22Rv1 (cell line): ENCODE results near the gene C1orf185.
A peak's percentile ranks its signal among the peaks of the same experiment; 100 is the strongest.
"Not testable (repeated sequence)": the region's sequence is repeated elsewhere in the genome, so short reads cannot be mapped to it uniquely, and the experiment has no call there.

Experiments used
- H3K27ac ChIP-seq: fragments of 450-650 bp; 2 replicates; pipeline ENCODE4 v1.5.1; 2017
- ZFX ChIP-seq: fragments of 450-650 bp; IDR thresholded peaks from 2 replicates; pipeline ENCODE4 v1.6.1; 2017; ENCODE audit warnings: antibody characterized with exemption, borderline replicate concordance
- TF ChIP-seq, protein P1 (sequence below): fragments of 450-650 bp; IDR thresholded peaks from 2 replicates; pipeline ENCODE4 v1.5.1; 2017; ENCODE audit warnings: mild to moderate bottlenecking

C1orf185 gene

DNA sequence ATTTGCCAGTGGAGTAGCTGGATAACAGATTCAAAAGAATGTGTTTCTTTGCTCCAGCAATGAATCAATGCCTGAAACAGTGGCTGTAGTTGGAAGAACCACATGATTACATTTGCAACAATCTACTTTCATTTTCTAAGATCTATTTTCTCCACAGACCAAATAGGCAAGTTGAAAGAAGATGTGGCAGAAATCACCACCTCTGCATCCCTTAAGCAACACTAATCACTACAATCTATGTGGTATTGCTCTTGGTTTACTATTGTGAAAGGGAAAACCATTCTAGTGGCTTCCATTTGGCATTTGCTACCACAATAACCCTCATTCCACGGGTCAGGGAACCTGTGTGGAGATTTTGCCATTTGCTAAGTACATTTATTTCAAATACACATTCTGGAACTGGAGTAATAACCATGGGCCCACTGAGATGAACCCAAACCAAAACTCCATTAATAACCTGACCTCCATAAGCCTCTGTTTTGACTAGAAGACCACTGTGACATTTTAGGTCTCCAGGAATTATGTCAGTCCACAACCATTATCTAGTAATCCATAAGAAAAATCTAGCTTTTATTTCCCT is 66.3 kb downstream of the C1orf185 start:
- no peak for TF ChIP-seq ZFX
- TF ChIP-seq, protein P1, sequence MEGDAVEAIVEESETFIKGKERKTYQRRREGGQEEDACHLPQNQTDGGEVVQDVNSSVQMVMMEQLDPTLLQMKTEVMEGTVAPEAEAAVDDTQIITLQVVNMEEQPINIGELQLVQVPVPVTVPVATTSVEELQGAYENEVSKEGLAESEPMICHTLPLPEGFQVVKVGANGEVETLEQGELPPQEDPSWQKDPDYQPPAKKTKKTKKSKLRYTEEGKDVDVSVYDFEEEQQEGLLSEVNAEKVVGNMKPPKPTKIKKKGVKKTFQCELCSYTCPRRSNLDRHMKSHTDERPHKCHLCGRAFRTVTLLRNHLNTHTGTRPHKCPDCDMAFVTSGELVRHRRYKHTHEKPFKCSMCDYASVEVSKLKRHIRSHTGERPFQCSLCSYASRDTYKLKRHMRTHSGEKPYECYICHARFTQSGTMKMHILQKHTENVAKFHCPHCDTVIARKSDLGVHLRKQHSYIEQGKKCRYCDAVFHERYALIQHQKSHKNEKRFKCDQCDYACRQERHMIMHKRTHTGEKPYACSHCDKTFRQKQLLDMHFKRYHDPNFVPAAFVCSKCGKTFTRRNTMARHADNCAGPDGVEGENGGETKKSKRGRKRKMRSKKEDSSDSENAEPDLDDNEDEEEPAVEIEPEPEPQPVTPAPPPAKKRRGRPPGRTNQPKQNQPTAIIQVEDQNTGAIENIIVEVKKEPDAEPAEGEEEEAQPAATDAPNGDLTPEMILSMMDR, result no peak
- H3K27ac ChIP-seq, result no peak overlapping the region

DNA sequence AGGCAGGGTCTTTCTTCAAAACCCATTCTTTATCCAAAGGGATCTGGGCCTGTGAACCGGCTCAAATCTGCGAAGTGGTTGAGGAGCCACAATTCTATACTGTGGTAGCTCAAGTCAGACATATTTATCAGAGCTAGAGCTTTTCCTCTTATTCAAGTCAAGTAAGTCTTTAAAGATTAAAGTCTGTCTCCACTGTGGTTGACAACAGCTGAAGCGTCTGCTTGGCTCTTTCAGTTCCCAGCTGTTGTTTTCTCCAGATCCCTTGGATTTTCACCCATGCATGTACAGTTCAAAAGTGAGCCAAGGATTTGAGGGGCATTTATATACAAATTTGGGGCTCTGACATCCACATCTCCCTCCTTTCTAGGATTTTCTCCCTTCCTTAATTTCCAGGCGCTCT is 66.9 kb downstream of the C1orf185 start:
- TF ChIP-seq ZFX, result no peak
- TF ChIP-seq, protein P1, result no peak
- H3K27ac ChIP-seq, result no peak overlapping the region

DNA sequence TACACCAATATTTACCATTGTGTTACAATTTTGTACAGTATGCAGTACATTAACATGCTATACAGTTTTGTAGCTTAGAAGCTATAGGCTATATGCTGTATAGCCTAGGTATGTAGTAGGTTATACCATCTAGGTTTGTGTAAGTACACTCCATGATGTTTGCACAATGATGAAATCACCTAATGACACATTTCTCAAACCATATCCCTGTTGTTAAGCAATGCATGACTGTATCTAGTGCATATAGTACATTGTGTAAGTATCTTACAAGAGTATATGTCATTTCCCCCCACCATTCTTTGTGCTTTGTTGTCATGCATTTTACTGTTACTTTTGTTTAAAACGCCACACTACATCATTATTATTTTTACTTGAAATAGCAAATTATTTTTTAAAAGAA is 68.3 kb downstream of the C1orf185 start:
- H3K27ac ChIP-seq, result no peak overlapping the region

DNA sequence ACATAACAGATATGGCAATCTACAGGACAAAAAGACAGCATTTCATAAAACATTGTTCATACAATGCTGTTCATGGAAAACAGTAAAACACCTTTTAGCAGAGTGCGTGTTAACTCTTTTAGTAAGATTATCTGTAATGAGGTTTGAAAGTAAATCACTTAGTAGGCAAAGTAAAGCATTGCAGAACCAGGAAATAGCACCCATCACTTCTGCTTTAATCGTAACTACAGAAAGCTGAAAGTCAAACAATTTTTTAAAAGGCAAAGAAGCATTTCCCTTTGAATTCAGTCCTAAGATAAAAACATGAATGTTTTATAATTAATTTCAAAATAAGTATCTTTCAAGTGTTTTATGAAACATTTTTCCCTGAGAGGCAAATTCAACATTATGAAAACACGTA is 70.8 kb downstream of the C1orf185 start:
- no peak overlapping the region for H3K27ac ChIP-seq
- TF ChIP-seq, protein P1, result no peak
- TF ChIP-seq ZFX, result no peak

More for the DNA sequence above, 68.3 kb downstream of the C1orf185 start:
- TF ChIP-seq, protein P1, result no peak
- TF ChIP-seq ZFX, result no peak

DNA sequence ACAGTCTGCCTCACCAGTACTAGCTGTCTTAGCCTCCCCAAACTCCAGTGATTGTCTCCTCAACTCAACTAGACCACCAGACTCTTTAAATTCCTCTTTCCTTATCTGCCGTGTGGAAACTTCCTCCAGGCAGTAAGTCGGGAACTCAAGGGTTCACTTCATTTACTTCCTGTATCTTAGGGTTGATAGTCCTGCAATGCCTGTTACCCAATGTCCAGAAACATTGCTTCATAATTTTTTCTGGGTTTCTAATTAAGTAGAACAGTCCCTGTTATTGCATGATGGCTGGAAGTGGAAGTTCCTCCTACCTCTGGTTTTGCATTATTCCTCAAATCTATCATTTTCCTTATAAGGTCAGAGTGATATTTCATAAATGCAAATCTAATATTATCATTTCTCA is 73.2 kb downstream of the C1orf185 start:
- TF ChIP-seq, protein P1, result no peak
- H3K27ac ChIP-seq, result no peak overlapping the region

DNA sequence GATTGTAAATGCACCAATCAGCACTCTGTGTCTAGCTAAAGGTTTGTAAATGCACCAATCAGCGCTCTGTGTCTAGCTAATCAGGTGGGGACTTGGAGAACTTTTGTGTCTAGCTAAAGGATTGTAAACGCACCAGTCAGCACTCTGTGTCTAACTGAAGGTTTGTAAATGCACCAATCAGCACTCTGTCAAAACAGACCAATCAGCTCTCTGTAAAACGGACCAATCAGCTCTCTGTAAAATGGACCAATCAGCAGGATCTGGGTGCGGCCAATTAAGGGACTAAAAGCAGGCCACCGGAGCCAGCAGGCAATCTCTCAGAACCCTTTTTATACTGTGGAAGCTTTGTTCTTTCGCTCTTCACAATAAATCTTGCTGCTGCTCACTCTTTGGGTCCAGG is 76.0 kb downstream of the C1orf185 start:
- H3K27ac ChIP-seq, result not testable (repeated sequence)

DNA sequence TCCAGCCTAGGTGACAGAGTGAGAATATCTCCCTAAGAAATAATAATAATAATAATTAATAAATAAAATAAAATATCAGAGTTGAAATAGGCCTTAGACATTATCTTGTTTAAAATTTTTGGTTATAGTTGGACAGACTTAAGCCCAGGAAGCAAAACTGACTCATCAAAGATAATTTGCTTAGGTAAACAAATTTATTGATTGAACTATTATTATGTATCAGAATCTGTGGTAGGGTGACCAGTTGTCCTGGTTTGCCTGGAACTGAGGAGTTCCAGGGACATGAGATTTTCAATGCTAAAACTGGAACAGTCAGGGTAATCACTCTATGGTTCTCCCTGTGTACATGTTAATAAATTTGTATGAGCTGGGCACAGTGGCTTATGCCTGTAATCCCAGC is 86.2 kb downstream of the C1orf185 start:
- TF ChIP-seq, protein P1, result no peak
- TF ChIP-seq ZFX, result no peak
- no peak overlapping the region for H3K27ac ChIP-seq

DNA sequence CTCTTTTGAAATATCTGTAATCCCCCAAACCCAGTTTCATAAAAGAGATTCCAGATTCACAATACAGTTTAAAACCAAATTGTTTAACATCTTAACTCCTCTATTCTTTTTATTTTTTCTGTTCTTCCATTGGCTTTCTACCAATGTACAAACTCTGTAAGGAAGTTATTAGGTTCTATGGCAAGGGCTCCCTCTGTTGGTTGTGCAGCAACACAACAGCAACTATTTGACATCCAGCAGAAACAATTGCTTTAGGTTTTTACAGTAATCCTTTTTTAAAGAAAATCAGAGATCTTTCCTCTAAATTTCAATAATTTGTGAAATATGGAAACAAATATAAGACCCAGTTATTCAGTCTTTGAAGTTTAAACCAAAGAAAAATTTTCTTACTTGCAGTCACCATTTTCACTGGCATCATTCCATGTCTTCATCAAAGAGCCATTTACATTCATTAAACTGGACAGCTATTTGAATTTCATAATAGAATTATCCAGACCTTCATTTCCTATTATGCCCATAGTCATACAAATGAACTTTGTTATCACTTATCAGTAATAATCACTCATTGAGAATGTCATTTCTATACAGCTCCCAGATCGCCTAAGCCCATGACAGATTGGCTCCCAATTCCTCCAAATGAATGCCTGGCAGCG is 87.5 kb downstream of the C1orf185 start:
- H3K27ac ChIP-seq, result no peak overlapping the region

More for the DNA sequence above, 87.5 kb downstream of the C1orf185 start:
- TF ChIP-seq, protein P1, result peak; percentile 94
- no peak for TF ChIP-seq ZFX
